Activated B cell treated with CpG ODN at 0.5 μM for 24 hours (primary cell): ENCODE data around the gene IFT57. TPM values are rescaled to one million over a fixed set of nuclear protein-coding genes. Genes with fewer than 3 reads are reported as not detected.

Experiments
- ATAC-seq: fragments of 200-7000 bp; cut with Tn5 transposase; one replicate; pipeline ENCODE4 v1.10.0; 2021; ENCODE audit warnings: low read depth, mild to moderate bottlenecking, moderate library complexity
- CTCF ChIA-PET: fragments of 350-600 bp; sonication (Branson Sonifier 250); formaldehyde crosslinking; loops from one replicate; lab custom pipeline; 2021; ENCODE audit warnings: antibody characterized with exemption; lab: Charles Lee
- POLR2A ChIA-PET: fragments of 350-600 bp; sonication (Branson Sonifier 250); formaldehyde crosslinking; loops from one replicate; lab custom pipeline; 2021; ENCODE audit warnings: antibody characterized with exemption; lab: Charles Lee
- DNase-seq: peaks from one replicate; pipeline ENCODE4 v3.0.0; 2022
- H3K27ac Mint-ChIP-seq: one replicate; pipeline ENCODE4 v1.8.0; 2020; ENCODE audit warnings: mixed read lengths
- H3K27me3 Mint-ChIP-seq: one replicate; pipeline ENCODE4 v1.8.0; 2021; ENCODE audit warnings: mixed read lengths
- H3K36me3 Mint-ChIP-seq: one replicate; pipeline ENCODE4 v1.8.0; 2021; ENCODE audit warnings: low read depth, mixed read lengths
- H3K4me1 Mint-ChIP-seq: one replicate; pipeline ENCODE4 v1.8.0; 2021; ENCODE audit warnings: mixed read lengths
- H3K4me3 Mint-ChIP-seq: one replicate; pipeline ENCODE4 v1.8.0; 2020; ENCODE audit warnings: mild to moderate bottlenecking, mixed read lengths
- H3K9me3 Mint-ChIP-seq: one replicate; pipeline ENCODE4 v1.8.0; 2020; ENCODE audit warnings: mixed read lengths
- CTCF ChIP-seq: fragments of 200-600 bp; IDR thresholded peaks from one replicate; pipeline ENCODE4 v1.8.0; 2022; ENCODE audit warnings: antibody characterized with exemption, mild to moderate bottlenecking
- intact Hi-C: fragments of 100-400 bp; cut with micrococcal nuclease; formaldehyde crosslinking; loops from one replicate; pipeline ENCODE4 v1.15.1; 2024
- total RNA-seq: library from RNA; stranded (reverse); gene quantifications from 2 replicates; pipeline ENCODE4 v1.2.3, GENCODE V29; 2022

IFT57 gene
- total RNA-seq, 1 donor from 2014 or later, result 63.2 TPM

GRCh38 chr3:108208831-108209230 is 13.4 kb downstream of the IFT57 start:
- peak overlapping the region; percentile 46 for H3K27ac Mint-ChIP-seq
- peaks cover 74% of the 10 kb centered on the region for H3K36me3 Mint-ChIP-seq
- DNase-seq (no peak), ATAC-seq (peak; percentile 62)
- peaks cover 38% of the 10 kb centered on the region for H3K4me1 Mint-ChIP-seq
- no peak for TF ChIP-seq CTCF
- no peaks in the 10 kb centered on the region for H3K9me3 Mint-ChIP-seq
- H3K27me3 Mint-ChIP-seq, result no peaks in the 10 kb centered on the region
- intact Hi-C loops, result loop anchor here (1.0 kb wide), 2 partner anchors 9 kb away; no protein-coding TSS in a partner anchor
- H3K4me3 Mint-ChIP-seq, result no peak overlapping the region
- CTCF ChIA-PET, result no interaction called here
- POLR2A ChIA-PET, result no interaction called here

- intact Hi-C loops, result loop anchor here (2.0 kb wide), 1 partner anchor 20 kb away; no protein-coding TSS in a partner anchor
- Mint-ChIP-seq H3K27ac (no peak overlapping the region), H3K4me3 (no peak overlapping the region), H3K27me3 (no peaks in the 10 kb centered on the region), H3K9me3 (no peaks in the 10 kb centered on the region), H3K36me3 (peaks cover 55% of the 10 kb centered on the region), H3K4me1 (peaks cover 47% of the 10 kb centered on the region)
- TF ChIP-seq CTCF, result no peak
- CTCF ChIA-PET, result no interaction called here
- POLR2A ChIA-PET, result interaction anchor here (0.8 to 1.0 kb wide), 2 partner anchors 20 to 77 kb away, joined by 3 read pairs; partner anchors contain the start of gene IFT57
- ATAC-seq (no peak), DNase-seq (no peak)
These were observed 19.4 kb downstream of the IFT57 start for GRCh38 chr3:108202834-108203233.

GRCh38 chr3:108202080-108202479 is 20.1 kb downstream of the IFT57 start:
- Mint-ChIP-seq H3K27me3 (no peaks in the 10 kb centered on the region), H3K4me1 (peaks cover 47% of the 10 kb centered on the region), H3K9me3 (no peaks in the 10 kb centered on the region), H3K36me3 (peaks cover 56% of the 10 kb centered on the region), H3K4me3 (no peak overlapping the region), H3K27ac (no peak overlapping the region)
- ChIA-PET POLR2A (interaction anchor here (0.8 to 2.1 kb wide), 2 partner anchors 20 to 76 kb away, joined by 3 to 6 read pairs; partner anchors contain the start of gene IFT57), CTCF (interaction anchor here (0.5 kb wide), 1 partner anchor 157 kb away, joined by 3 read pairs; no protein-coding TSS in a partner anchor)
- no peak for TF ChIP-seq CTCF
- ATAC-seq (peak; percentile 73), DNase-seq (no peak)
- intact Hi-C loops, result loop anchor here (2.0 kb wide), 1 partner anchor 19 kb away; no protein-coding TSS in a partner anchor

GRCh38 chr3:108201258-108201657 is 21.0 kb downstream of the IFT57 start:
- peaks cover 47% of the 10 kb centered on the region for H3K4me1 Mint-ChIP-seq
- DNase-seq (no peak), ATAC-seq (no peak)
- H3K4me3 Mint-ChIP-seq, result no peak overlapping the region
- no peak overlapping the region for H3K27ac Mint-ChIP-seq
- POLR2A ChIA-PET, result interaction anchor here (0.6 to 2.1 kb wide), 3 partner anchors 75 to 273 kb away, joined by 3 to 6 read pairs (median 3); no protein-coding TSS in a partner anchor
- intact Hi-C loops, result no loop called here
- CTCF ChIA-PET, result no interaction called here
- H3K27me3 Mint-ChIP-seq, result no peaks in the 10 kb centered on the region
- no peak for TF ChIP-seq CTCF
- H3K36me3 Mint-ChIP-seq, result peaks cover 54% of the 10 kb centered on the region
- no peaks in the 10 kb centered on the region for H3K9me3 Mint-ChIP-seq

- Mint-ChIP-seq H3K27me3 (no peaks in the 10 kb centered on the region), H3K4me3 (no peak overlapping the region), H3K4me1 (peaks cover 47% of the 10 kb centered on the region), H3K27ac (no peak overlapping the region), H3K36me3 (peaks cover 58% of the 10 kb centered on the region), H3K9me3 (no peaks in the 10 kb centered on the region)
- POLR2A ChIA-PET, result interaction anchor here (0.6 to 2.1 kb wide), 3 partner anchors 75 to 272 kb away, joined by 3 to 6 read pairs (median 3); no protein-coding TSS in a partner anchor
- intact Hi-C loops, result loop anchor here (1.0 kb wide), 1 partner anchor 9 kb away; no protein-coding TSS in a partner anchor
- DNase-seq (no peak), ATAC-seq (no peak)
- CTCF ChIA-PET, result no interaction called here
- no peak for TF ChIP-seq CTCF
These were observed 21.6 kb downstream of the IFT57 start for GRCh38 chr3:108200578-108200977.
